Skeletal muscle tissue (tissue), 4 donors: ENCODE measurements around the gene HAPLN2. TPM values are rescaled to one million over a fixed set of nuclear protein-coding genes. Genes with fewer than 3 reads are reported as not detected.
A peak's percentile ranks its signal among the peaks of the same experiment; 100 is the strongest.

Experiments
- H3K27ac ChIP-seq: one replicate; pipeline ENCODE4 v1.7.0; 2013; ENCODE audit warnings: mild to moderate bottlenecking, low read depth, low read length, inconsistent platforms
- H3K27me3 ChIP-seq, 3 donors: one replicate each; pipeline ENCODE4 v1.7.0; 2013; ENCODE audit warnings: low read length in 3 of 3; ENCODE audit not compliant: control insufficient read depth in 3 of 3, insufficient read depth in 3 of 3
- H3K36me3 ChIP-seq, 3 donors: one replicate each; pipeline ENCODE4 v1.7.0; 2013; ENCODE audit warnings: low read length in 3 of 3; ENCODE audit not compliant: control insufficient read depth in 3 of 3, insufficient read depth in 3 of 3
- H3K4me1 ChIP-seq, 3 donors: one replicate each; pipeline ENCODE4 v1.7.0; 2013; ENCODE audit warnings: low read length in 3 of 3, mild to moderate bottlenecking in 3 of 3; ENCODE audit not compliant: control insufficient read depth in 3 of 3, insufficient read depth in 3 of 3
- H3K4me3 ChIP-seq, 3 donors: one replicate each; pipeline ENCODE4 v1.7.0; 2013; ENCODE audit warnings: low read length in 3 of 3
- H3K9ac ChIP-seq, 3 donors: one replicate each; pipeline ENCODE4 v1.7.0; 2013; ENCODE audit warnings: low read length in 3 of 3, mild to moderate bottlenecking in 3 of 3, moderate library complexity in 2 of 3, low read depth in 1 of 3
- H3K9me3 ChIP-seq, 3 donors: one replicate each; pipeline ENCODE4 v1.7.0; 2013; ENCODE audit warnings: low read length in 3 of 3; ENCODE audit not compliant: control insufficient read depth in 3 of 3
- total RNA-seq: library from RNA; depleted of rRNA; stranded (reverse); fragments of >200 nt; gene quantifications from one replicate; pipeline ENCODE4 v1.2.3, GENCODE V29; 2014
- donor health status: Osteomylitis.

The HAPLN2 gene
- total RNA-seq, 1 donor from 2014 or later: 0.52 TPM

GRCh38 chr1:156658945-156659574 lies 39.8 kb downstream of the HAPLN2 start:
- H3K9ac ChIP-seq: peak overlapping the region in 2 of 3 donors; percentile 24 to 63
- H3K4me3 ChIP-seq: no peak overlapping the region
- no peaks in the 10 kb centered on the region for H3K9me3 ChIP-seq
- H3K36me3 ChIP-seq: no peaks in the 10 kb centered on the region
- H3K27ac ChIP-seq: no peak overlapping the region
- H3K27me3 ChIP-seq: peaks cover 19 to 26% (median 25%) of the 10 kb centered on the region in 3 donors
- peaks cover 56 to 74% (median 66%) of the 10 kb centered on the region in 3 donors for H3K4me1 ChIP-seq

DNA sequence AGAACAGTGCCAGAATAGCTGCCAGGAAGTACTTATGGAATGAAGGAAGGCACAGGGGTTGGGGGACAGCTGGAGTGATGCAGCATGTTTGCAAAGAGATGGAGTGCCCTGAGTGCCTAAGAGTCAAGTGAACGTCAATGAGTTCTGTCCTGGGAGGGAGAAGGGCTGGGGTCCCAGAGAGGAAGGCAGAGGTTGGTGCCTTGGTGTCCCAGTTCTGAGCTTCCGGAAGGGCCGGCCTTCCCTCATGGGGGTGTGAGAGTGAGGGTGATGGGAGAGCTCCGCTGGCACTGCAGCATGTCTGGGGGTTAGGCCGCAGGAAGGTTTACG lies 40.4 kb downstream of the HAPLN2 start:
- H3K36me3 ChIP-seq: no peaks in the 10 kb centered on the region
- H3K27ac ChIP-seq: no peak overlapping the region
- H3K4me1 ChIP-seq: peaks cover 62 to 80% (median 72%) of the 10 kb centered on the region in 3 donors
- no peaks in the 10 kb centered on the region for H3K9me3 ChIP-seq
- H3K27me3 ChIP-seq: peaks cover 19 to 25% (median 23%) of the 10 kb centered on the region in 3 donors
- peak overlapping the region in 2 of 3 donors; percentile 24 to 63 for H3K9ac ChIP-seq
- peak overlapping the region in 2 of 3 donors; percentile 5 to 45 for H3K4me3 ChIP-seq

DNA sequence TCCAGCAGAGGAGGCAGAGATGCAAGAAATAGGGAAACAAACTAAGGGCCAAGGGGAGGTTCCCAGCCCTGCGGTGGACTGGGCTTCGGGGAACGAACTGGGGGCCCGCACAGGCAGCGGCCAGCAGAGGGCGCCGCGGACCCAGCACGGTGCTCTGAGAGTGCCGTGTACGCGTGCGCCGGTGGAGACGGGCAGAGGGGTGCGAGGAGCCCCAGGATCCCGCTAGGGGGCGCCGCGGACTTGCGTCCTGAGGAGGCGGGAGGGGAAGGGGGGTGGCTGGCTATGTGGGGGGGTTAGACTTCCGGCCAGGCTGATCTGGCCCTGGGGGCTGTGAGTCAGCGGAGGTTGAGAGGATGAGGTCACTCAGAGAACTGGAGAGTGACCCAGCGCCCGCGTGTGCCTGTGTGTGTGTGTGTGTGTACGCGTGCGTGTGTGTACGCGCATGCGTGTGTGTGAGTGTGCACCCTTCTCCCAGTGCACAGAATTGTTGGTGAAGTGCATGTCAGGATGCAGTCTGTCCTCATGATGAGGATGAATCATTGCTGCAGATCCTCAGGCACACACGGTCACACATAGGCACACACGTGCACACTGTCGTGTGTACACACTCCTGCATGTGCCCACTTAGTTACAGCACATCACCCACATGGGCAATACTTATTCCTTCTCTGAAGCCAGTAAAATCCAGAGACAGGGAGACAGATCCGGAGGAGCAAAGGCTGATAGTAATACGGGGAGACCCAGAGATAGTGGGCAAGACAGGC lies 41.0 kb downstream of the HAPLN2 start:
- H3K4me1 ChIP-seq: peaks cover 66 to 85% (median 78%) of the 10 kb centered on the region in 3 donors
- no peaks in the 10 kb centered on the region for H3K36me3 ChIP-seq
- H3K9ac ChIP-seq: peak overlapping the region; percentile 8 to 77 (median 63)
- peak overlapping the region; percentile 99 for H3K27ac ChIP-seq
- H3K9me3 ChIP-seq: no peaks in the 10 kb centered on the region
- peaks cover 19 to 23% (median 21%) of the 10 kb centered on the region in 3 donors for H3K27me3 ChIP-seq
- H3K4me3 ChIP-seq: peak overlapping the region; percentile 45 to 62 (median 45)

DNA sequence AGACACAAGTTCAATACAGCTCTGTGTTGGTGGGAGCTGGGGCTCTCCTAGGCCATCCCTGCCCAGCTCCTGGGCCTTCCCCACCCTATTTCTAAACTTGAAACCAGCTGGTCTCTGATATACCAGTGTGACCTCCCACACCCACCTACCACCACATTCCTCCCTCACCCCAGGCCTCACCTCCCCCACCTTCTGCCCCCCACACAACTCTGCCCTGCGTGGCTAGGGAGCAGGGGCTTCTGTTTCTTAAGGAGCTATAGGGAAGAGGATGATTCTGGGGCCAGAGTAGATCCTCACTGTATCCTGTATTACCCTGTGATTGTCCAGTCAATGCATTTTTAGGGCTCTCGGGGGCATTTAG lies 41.5 kb downstream of the HAPLN2 start:
- Histone ChIP-seq H3K36me3 (no peaks in the 10 kb centered on the region), H3K9me3 (no peaks in the 10 kb centered on the region), H3K27me3 (peaks cover 14 to 20% (median 17%) of the 10 kb centered on the region in 3 donors), H3K27ac (peak overlapping the region; percentile 99), H3K4me3 (peak overlapping the region; percentile 28 to 49 (median 41)), H3K9ac (peak overlapping the region; percentile 8 to 77 (median 64)), H3K4me1 (peaks cover 72 to 90% (median 83%) of the 10 kb centered on the region in 3 donors)

DNA sequence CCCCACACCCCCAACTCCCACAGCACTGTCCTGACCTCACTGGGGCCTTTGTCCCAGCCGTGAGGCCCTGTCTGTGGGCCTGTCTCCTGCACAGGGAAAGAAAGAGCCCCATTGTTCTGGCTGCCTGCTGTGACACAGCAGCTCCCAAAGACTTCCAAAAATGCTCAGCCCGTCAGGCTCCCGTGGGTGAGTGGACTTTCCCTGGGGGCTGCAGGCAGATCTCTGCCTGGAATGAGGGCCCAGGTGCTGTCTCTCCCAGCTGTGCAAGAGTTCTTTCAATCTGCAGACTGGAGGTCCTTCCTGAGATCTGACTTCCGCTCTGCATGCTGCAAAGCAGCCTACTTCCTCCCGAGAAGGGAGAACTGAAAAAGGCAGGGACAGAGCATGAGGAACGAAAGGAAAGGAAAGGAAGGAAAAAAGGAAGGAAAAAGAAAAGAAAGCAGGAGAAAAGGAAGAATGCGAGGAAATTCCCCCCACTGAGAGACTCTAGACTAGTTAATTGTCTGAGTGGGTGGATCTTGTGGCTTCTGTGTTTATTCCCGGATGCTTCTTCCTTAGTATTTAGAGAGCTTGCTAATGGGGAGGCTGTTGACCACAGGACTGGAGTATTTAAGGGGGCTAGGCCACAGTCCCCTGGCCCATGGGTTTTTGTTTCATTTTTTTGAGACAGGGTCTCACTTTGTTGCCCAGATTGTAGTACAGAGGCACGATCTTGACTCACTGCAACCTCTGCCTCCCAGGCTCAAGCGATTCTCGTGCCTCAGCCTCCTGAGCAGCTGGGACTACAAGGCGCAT lies 43.0 kb downstream of the HAPLN2 start:
- H3K4me1 ChIP-seq: peaks cover 79 to 97% (median 92%) of the 10 kb centered on the region in 3 donors
- H3K36me3 ChIP-seq: no peaks in the 10 kb centered on the region
- H3K4me3 ChIP-seq: peak overlapping the region in 1 of 3 donors; percentile 22
- peak overlapping the region; percentile 99 for H3K27ac ChIP-seq
- H3K9ac ChIP-seq: peak overlapping the region; percentile 33 to 77 (median 55)
- H3K27me3 ChIP-seq: peaks cover 1 to 8% (median 6%) of the 10 kb centered on the region in 3 donors
- no peaks in the 10 kb centered on the region for H3K9me3 ChIP-seq

DNA sequence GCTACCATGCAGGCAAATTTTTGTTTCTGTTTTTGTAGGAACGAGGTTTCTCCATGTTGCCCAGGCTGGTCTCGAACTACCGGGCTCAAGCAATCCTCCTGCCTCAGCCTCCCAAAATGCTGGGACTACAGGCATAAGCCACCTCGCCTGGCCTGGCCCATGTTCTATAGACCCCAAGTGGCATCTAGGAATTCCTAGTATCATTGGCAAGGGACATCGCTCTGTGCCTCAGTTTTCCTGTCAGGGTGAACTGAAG lies 43.5 kb downstream of the HAPLN2 start:
- H3K4me1 ChIP-seq: peaks cover 81 to 97% (median 92%) of the 10 kb centered on the region in 3 donors
- peak overlapping the region; percentile 13 to 77 (median 55) for H3K9ac ChIP-seq
- peaks cover 0 to 4% (median 3%) of the 10 kb centered on the region in 3 donors for H3K27me3 ChIP-seq
- no peaks in the 10 kb centered on the region for H3K9me3 ChIP-seq
- peak overlapping the region; percentile 99 for H3K27ac ChIP-seq
- H3K4me3 ChIP-seq: peak overlapping the region; percentile 20 to 49 (median 29)
- no peaks in the 10 kb centered on the region for H3K36me3 ChIP-seq

DNA sequence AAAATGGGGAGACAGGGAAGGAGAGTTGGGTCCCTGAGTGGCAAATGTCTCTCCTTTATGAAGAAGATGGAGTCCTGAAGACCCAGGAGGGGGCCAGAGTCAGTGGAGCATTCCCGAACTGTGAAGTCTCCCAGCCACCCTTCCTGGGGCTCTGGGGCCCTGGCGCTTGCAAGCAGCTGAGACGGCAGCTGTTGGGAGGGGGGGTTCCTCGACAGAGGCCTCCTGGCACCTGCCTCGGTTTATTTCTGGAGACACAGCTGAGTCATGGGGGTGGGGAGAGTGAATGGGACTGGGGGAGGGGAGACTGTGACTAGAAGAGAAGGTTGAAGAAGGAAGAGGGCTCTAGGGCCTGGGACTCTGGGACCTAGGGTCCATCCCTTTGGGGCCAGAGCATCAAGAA lies 44.0 kb downstream of the HAPLN2 start:
- Histone ChIP-seq H3K27ac (peak overlapping the region; percentile 99), H3K27me3 (no peaks in the 10 kb centered on the region), H3K9me3 (no peaks in the 10 kb centered on the region), H3K36me3 (no peaks in the 10 kb centered on the region), H3K9ac (peak overlapping the region; percentile 13 to 77 (median 76)), H3K4me1 (peaks cover 86 to 97% (median 93%) of the 10 kb centered on the region in 3 donors), H3K4me3 (peak overlapping the region; percentile 20 to 49 (median 33))

GRCh38 chr1:156664046-156664766 lies 45.0 kb downstream of the HAPLN2 start:
- Histone ChIP-seq H3K9me3 (no peaks in the 10 kb centered on the region), H3K27ac (peak overlapping the region; percentile 99), H3K27me3 (no peaks in the 10 kb centered on the region), H3K36me3 (no peaks in the 10 kb centered on the region), H3K4me3 (peak overlapping the region; percentile 54 to 57 (median 55)), H3K9ac (peak overlapping the region; percentile 76 to 83 (median 77)), H3K4me1 (peaks cover 95 to 97% (median 96%) of the 10 kb centered on the region in 3 donors)

DNA sequence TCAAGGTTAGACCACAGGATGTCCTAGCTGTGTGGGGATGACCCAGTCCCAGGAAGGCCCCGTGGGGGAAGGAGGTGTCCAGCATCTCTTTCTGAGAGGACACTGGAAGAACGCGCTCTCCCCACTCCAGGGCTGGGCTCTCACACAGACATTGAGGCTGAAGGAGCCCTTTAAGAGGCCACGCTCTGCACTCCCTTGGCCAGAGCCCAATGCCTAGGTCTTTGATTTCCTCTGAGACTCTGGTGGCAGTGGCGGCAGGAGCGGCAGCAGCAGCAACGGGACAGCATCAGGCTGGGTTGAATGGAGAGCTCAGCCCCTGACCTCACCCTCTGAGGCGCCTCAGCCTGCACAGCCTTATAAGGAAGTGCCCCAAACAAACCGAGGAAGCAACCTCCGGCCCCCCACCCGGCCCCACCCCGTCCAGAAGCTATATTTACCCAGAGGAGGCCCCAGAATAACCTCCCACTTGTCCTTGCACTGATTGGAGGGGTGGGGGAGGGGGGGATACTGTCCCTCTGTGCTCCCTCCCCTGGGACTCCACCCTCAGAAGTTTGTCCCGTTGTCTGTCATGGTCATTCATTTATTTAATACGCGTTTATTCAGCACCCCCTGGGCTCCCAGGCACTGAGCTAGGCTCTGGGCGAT lies 45.7 kb downstream of the HAPLN2 start:
- H3K4me3 ChIP-seq: peak overlapping the region; percentile 54 to 57 (median 55)
- no peaks in the 10 kb centered on the region for H3K9me3 ChIP-seq
- no peaks in the 10 kb centered on the region for H3K36me3 ChIP-seq
- H3K27me3 ChIP-seq: no peaks in the 10 kb centered on the region
- H3K27ac ChIP-seq: peak overlapping the region; percentile 99
- peak overlapping the region; percentile 76 to 83 (median 77) for H3K9ac ChIP-seq
- peaks cover 95 to 98% (median 97%) of the 10 kb centered on the region in 3 donors for H3K4me1 ChIP-seq
